B cell (primary cell): ENCODE measurements around the gene DHX9. TPM values are rescaled to one million over a fixed set of nuclear protein-coding genes. Genes with fewer than 3 reads are reported as not detected.

Source experiments
- ATAC-seq: fragments of 200-7000 bp; cut with Tn5 transposase; one replicate; pipeline ENCODE4 v1.10.0; 2021; ENCODE audit warnings: low read depth, mild to moderate bottlenecking, moderate number of reproducible peaks, moderate library complexity
- CTCF ChIA-PET: fragments of 350-600 bp; sonication (Branson Sonifier 250); formaldehyde crosslinking; loops from one replicate; lab custom pipeline; 2021; ENCODE audit warnings: antibody characterized with exemption, inconsistent platforms; lab: Charles Lee
- POLR2A ChIA-PET: fragments of 350-600 bp; sonication (Branson Sonifier 250); formaldehyde crosslinking; loops from one replicate; lab custom pipeline; 2021; ENCODE audit warnings: antibody characterized with exemption; lab: Charles Lee
- DNase-seq: peaks from one replicate; pipeline ENCODE4 v3.0.0; 2013
- H2AFZ ChIP-seq: 2 replicates; pipeline ENCODE4 v1.6.1; 2012; ENCODE audit warnings: mild to moderate bottlenecking, low read depth, low read length; ENCODE audit not compliant: insufficient read depth, poor library complexity, severe bottlenecking
- H3K27ac ChIP-seq, 2 donors: 1 replicate in 1 of 2; 2 replicates in 1 of 2; pipeline ENCODE4 v1.5.1; 2012 to 2013; ENCODE audit warnings: low read length in 2 of 2, mild to moderate bottlenecking in 2 of 2, moderate library complexity in 1 of 2
- H3K27me3 ChIP-seq, 4 experiments: fragments of 200-600 bp in 1 of 4; sonication (generic) in 1 of 4; replicated peaks in 1 of 4; 1 replicate in 2 of 4; 2 replicates in 2 of 4; pipeline versions ENCODE4 v1.6.1 to v1.7.0; 2013 to 2016; ENCODE audit warnings: low read length in 3 of 4, mild to moderate bottlenecking in 2 of 4, mixed read lengths in 1 of 4, moderate library complexity in 1 of 4; ENCODE audit not compliant: insufficient read depth in 4 of 4, control insufficient read depth in 3 of 4; ENCODE audit errors: control extremely low read depth in 1 of 4
- H3K36me3 ChIP-seq, 2 experiments: replicated peaks in 1 of 2; 1 replicate in 1 of 2; 2 replicates in 1 of 2; pipeline versions ENCODE4 v1.6.1 to v1.7.1; 2013; ENCODE audit warnings: low read length in 1 of 2; ENCODE audit not compliant: insufficient read depth in 2 of 2, control insufficient read depth in 1 of 2; ENCODE audit errors: control extremely low read depth in 1 of 2, extremely low read depth in 1 of 2
- H3K4me1 ChIP-seq, 2 donors: fragments of 200-600 bp in 1 of 2; sonication (generic) in 1 of 2; 1 replicate in 1 of 2; 2 replicates in 1 of 2; pipeline versions ENCODE4 v1.5.1 to v1.6.1; 2013 to 2017; ENCODE audit warnings: low read length in 2 of 2; ENCODE audit not compliant: control insufficient read depth in 2 of 2, insufficient read depth in 2 of 2
- H3K4me2 ChIP-seq: replicated peaks from 2 replicates; pipeline ENCODE3; 2012; ENCODE audit warnings: mild to moderate bottlenecking, low read depth, low read length; ENCODE audit not compliant: poor library complexity, severe bottlenecking
- H3K4me3 ChIP-seq, 5 experiments: fragments of 200-600 bp in 1 of 5; sonication (generic) in 1 of 5; 1 replicate in 3 of 5; 2 replicates in 2 of 5; pipeline versions ENCODE4 v1.5.1 to v1.7.0; 2011 to 2016; ENCODE audit warnings: low read length in 4 of 5, mild to moderate bottlenecking in 4 of 5, low read depth in 2 of 5, control low read depth in 1 of 5, moderate library complexity in 1 of 5; ENCODE audit not compliant: insufficient read depth in 1 of 5; ENCODE audit errors: control extremely low read depth in 1 of 5, extremely low read depth in 1 of 5
- H3K79me2 ChIP-seq: fragments of 200-600 bp; sonication (generic); one replicate; pipeline ENCODE4 v1.6.0; 2016; ENCODE audit warnings: low read length; ENCODE audit not compliant: control insufficient read depth, insufficient read depth
- H3K9ac ChIP-seq: fragments of 200-600 bp; sonication (generic); 2 replicates; pipeline ENCODE4 v1.6.1; 2017; ENCODE audit warnings: mild to moderate bottlenecking, low read length, moderate library complexity
- H3K9me3 ChIP-seq, 3 donors: one replicate each; pipeline versions ENCODE4 v1.6.1 to v1.7.1; 2013; ENCODE audit warnings: low read length in 2 of 3; ENCODE audit not compliant: control insufficient read depth in 2 of 3, insufficient read depth in 1 of 3; ENCODE audit errors: control extremely low read depth in 1 of 3
- H4K20me1 ChIP-seq: 2 replicates; pipeline ENCODE4 v1.6.0; 2012; ENCODE audit warnings: mild to moderate bottlenecking, low read length; ENCODE audit not compliant: insufficient read depth, control insufficient read depth, poor library complexity, severe bottlenecking
- H3K27ac Mint-ChIP-seq: one replicate; pipeline ENCODE4 v1.8.0; 2021; ENCODE audit warnings: mixed read lengths
- H3K27me3 Mint-ChIP-seq: one replicate; pipeline ENCODE4 v1.8.0; 2021; ENCODE audit warnings: mixed read lengths
- H3K4me1 Mint-ChIP-seq: one replicate; pipeline ENCODE4 v1.8.0; 2021; ENCODE audit warnings: mixed read lengths
- H3K4me3 Mint-ChIP-seq: one replicate; pipeline ENCODE4 v1.8.0; 2021; ENCODE audit warnings: mixed read lengths
- H3K9me3 Mint-ChIP-seq: one replicate; pipeline ENCODE4 v1.8.0; 2022; ENCODE audit warnings: mixed read lengths; ENCODE audit not compliant: insufficient read depth
- CTCF ChIP-seq: fragments of 200-600 bp; IDR thresholded peaks from one replicate; pipeline ENCODE4 v1.8.0; 2022; ENCODE audit warnings: antibody characterized with exemption, mild to moderate bottlenecking
- EZH2 ChIP-seq: IDR thresholded peaks from 2 replicates; pipeline ENCODE4 v1.6.1; 2012; ENCODE audit warnings: borderline replicate concordance, low read depth, mild to moderate bottlenecking, moderate library complexity, low read length; ENCODE audit not compliant: insufficient read depth, poor library complexity, severe bottlenecking
- WGBS: methylation state at CpG from one replicate; pipeline ENCODE4 v1.1.5; 2013; ENCODE audit warnings: missing lambda C conversion rate; ENCODE audit not compliant: insufficient coverage; 5-methylcytosine and 5-hydroxymethylcytosine counted together
- intact Hi-C: fragments of 100-400 bp; cut with micrococcal nuclease; formaldehyde crosslinking; loops from one replicate; pipeline ENCODE4 v1.10.0; 2022
- polyA plus RNA-seq: library from polyadenylated mRNA; depleted of rRNA; stranded (reverse); fragments of >200 nt; gene quantifications from 2 replicates; pipeline ENCODE4 v1.2.3, GENCODE V29; 2012
- total RNA-seq, 2 donors: library from RNA; stranded (reverse); fragments of 120-200 nt in 1 of 2; gene quantifications; 1 replicate in 1 of 2; 2 replicates in 1 of 2; pipeline versions ENCODE4 v1.2.3 to v1.2.4, GENCODE V29; 2013 to 2022

Gene DHX9
- total and polyA plus RNA-seq, 2 donors (not counting 1 experiment from before 2014, with no cell fraction given), result 70.6 to 213 TPM

GRCh38 chr1:182884872-182885271 is 45.7 kb downstream of the DHX9 start:
- ChIA-PET CTCF (no interaction called here), POLR2A (no interaction called here)
- peaks cover 23 to 85% of the 10 kb centered on the region in 2 experiments for H3K36me3 ChIP-seq
- Mint-ChIP-seq H3K27ac (no peak overlapping the region), H3K4me1 (no peaks in the 10 kb centered on the region), H3K4me3 (no peak overlapping the region), H3K9me3 (no peaks in the 10 kb centered on the region), H3K27me3 (no peaks in the 10 kb centered on the region)
- no peaks in the 10 kb centered on the region for H3K27me3 ChIP-seq
- H3K4me1 ChIP-seq, result no peaks in the 10 kb centered on the region
- no peak overlapping the region for H3K4me2 ChIP-seq
- no peak overlapping the region for H3K27ac ChIP-seq
- H3K79me2 ChIP-seq, result no peaks in the 10 kb centered on the region
- intact Hi-C loops, result no loop called here
- DNase-seq (no peak), ATAC-seq (no peak)
- H3K9me3 ChIP-seq, result no peaks in the 10 kb centered on the region
- no peak overlapping the region for H2AFZ ChIP-seq
- H3K9ac ChIP-seq, result no peak overlapping the region
- TF ChIP-seq CTCF (no peak), EZH2 (no peak)
- H4K20me1 ChIP-seq, result peaks cover 13% of the 10 kb centered on the region
- H3K4me3 ChIP-seq, result no peak overlapping the region

GRCh38 chr1:182885591-182885990 is 46.4 kb downstream of the DHX9 start:
- no peak overlapping the region for H3K9ac ChIP-seq
- WGBS, result 100% methylated on average over 3 of the region's 3 CpGs
- Mint-ChIP-seq H3K4me1 (peaks cover 3% of the 10 kb centered on the region), H3K27ac (no peak overlapping the region), H3K9me3 (no peaks in the 10 kb centered on the region), H3K4me3 (no peak overlapping the region), H3K27me3 (no peaks in the 10 kb centered on the region)
- H3K4me2 ChIP-seq, result no peak overlapping the region
- H2AFZ ChIP-seq, result no peak overlapping the region
- CTCF ChIA-PET, result no interaction called here
- H3K4me1 ChIP-seq, result no peaks in the 10 kb centered on the region
- no peak for ATAC-seq
- H4K20me1 ChIP-seq, result peaks cover 13% of the 10 kb centered on the region
- no peak overlapping the region for H3K4me3 ChIP-seq
- POLR2A ChIA-PET, result no interaction called here
- H3K27me3 ChIP-seq, result no peaks in the 10 kb centered on the region
- H3K27ac ChIP-seq, result no peak overlapping the region
- H3K36me3 ChIP-seq, result peaks cover 22 to 78% of the 10 kb centered on the region in 2 experiments
- H3K9me3 ChIP-seq, result no peaks in the 10 kb centered on the region
- no peak for DNase-seq
- TF ChIP-seq CTCF (no peak), EZH2 (no peak)
- no peaks in the 10 kb centered on the region for H3K79me2 ChIP-seq
- intact Hi-C loops, result no loop called here
